Uterus (tissue), 2 donors: ENCODE results near the gene PIK3C2G.

Source experiments
- CTCF ChIP-seq, 4 experiments: fragments of 200-600 bp in 2 of 4; fragments of 450-650 bp in 2 of 4; sonication (generic) in 2 of 4; IDR thresholded peaks; one replicate each; pipeline ENCODE4 v1.5.1; 2016 to 2019; ENCODE audit warnings: antibody characterized with exemption in 4 of 4, mild to moderate bottlenecking in 2 of 4, moderate library complexity in 1 of 4
- POLR2A ChIP-seq, 2 donors: fragments of 450-650 bp; IDR thresholded peaks; one replicate each; pipeline ENCODE4 v1.6.1; 2016; ENCODE audit warnings: antibody characterized with exemption in 2 of 2, mild to moderate bottlenecking in 1 of 2, moderate library complexity in 1 of 2

GRCh38 chr12:18340186-18340585, 78.9 kb downstream of the PIK3C2G start:
- TF ChIP-seq POLR2A (IDR thresholded peaks at IDR 0.05), result no peak
- no peak for TF ChIP-seq CTCF (IDR thresholded peaks at IDR 0.05)
